Ishikawa (cell line): Measurements from ENCODE around the gene PGAP2.

Experiments used
- TAF1 ChIP-seq: IDR thresholded peaks from 2 replicates; pipeline ENCODE4 v1.6.1; 2012; ENCODE audit warnings: low read depth, mild to moderate bottlenecking
- YY1 ChIP-seq: IDR thresholded peaks from 2 replicates; pipeline ENCODE4 v1.6.1; 2012; ENCODE audit warnings: low read depth

DNA sequence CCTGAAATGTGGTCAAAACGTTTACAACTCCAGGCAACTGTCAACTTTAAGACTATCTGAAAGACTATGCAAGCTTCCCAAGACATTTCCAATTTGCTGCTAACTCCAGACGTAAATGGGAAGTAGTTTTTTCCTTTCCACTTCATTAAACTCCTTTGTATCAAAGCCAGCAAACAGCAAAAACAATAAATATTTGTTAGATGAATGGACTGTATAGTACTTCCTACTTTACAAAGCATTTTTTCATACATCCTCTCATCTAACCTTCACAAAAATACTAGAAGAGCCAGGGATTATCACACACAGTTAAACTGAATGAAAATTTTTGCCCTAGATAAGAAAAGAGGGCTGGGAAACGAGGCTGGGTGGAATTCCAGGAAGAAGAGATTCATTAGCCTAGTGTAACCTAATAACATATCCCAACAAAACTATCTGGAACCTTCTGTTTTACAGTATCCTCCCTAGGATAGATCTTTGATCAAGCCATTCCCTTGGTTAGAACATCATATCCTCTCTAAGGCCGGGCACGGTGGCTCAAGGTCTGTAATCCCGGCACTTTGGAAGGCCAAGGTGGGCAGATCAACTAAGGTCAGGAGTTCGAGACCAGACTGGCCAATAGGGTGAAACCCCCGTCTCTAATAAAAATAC is 21.5 kb upstream of the PGAP2 start:
- TF ChIP-seq TAF1 (no peak), YY1 (no peak)
